T follicular helper cell (primary cell): ENCODE measurements around the gene PEAR1.

Experiments used
- DNase-seq: peaks from one replicate; pipeline ENCODE4 v3.0.0-alpha.2; 2020; ENCODE audit warnings: low read depth

PEAR1 gene

DNA sequence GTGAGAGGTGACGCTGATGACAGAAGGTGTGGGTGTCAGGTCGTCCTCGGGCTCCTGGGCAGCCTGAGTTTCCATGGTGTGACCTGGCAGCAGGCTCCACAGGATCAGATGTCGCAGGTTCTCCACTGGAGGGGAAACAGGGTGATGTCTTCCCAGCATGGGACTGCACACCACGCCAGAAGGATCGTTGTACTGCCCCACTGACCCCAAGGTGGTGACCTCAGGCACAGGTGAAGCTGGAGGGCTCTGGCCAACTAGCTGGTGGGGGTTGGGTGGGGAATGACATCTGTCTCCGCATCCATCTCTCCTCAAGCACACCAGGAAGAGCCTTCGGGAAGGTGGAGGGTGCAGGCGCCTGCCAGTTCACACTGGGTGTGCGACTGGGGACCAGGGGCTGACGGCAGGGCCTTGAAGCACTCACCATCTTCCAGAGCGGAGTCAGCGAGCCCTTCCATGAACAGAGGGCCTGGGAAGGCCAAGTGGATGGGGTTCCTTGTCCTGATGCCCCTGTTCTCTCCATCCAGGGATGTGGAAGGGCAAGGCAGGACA lies 46.3 kb downstream of the PEAR1 start:
- no peak for DNase-seq

DNA sequence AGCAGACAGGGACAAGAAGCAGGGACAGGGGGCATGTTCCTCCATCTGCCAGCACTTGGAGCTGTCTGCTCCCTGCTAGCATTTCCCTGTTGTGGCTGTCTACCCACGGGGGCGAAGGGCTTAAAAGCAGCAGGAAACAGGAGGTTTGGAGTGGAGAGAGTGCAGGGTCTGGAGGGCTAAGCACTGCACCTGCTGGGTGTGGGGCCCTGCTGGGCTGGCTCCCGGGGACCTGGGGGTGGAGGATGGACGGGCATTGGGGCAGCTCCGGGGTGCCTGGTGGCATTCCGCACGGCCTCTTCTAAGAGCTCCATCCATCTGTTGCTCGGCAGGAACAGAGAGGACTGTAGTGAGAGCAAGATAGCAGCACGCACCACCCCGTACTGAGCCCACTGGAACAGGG lies 48.2 kb downstream of the PEAR1 start:
- DNase-seq, result no peak

DNA sequence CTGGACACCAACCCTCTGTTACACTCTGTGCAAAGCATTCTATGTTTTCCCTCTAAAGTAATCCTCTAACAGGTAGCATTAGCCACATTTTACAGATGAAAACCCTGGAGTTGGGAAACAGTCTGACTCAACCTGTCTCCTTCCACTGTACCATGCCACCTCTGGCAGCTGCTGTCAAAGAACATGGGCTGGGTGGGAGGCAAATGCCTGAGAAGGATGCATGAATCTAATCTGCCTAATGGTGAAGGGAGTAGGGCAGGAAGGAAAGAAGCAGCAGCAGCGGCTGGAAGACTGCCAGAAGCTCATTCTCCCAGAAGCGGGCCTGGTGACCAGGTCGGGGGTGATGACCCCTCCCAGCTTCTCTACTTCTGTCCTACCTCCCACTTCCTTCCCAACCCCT lies 48.7 kb downstream of the PEAR1 start:
- no peak for DNase-seq

DNA sequence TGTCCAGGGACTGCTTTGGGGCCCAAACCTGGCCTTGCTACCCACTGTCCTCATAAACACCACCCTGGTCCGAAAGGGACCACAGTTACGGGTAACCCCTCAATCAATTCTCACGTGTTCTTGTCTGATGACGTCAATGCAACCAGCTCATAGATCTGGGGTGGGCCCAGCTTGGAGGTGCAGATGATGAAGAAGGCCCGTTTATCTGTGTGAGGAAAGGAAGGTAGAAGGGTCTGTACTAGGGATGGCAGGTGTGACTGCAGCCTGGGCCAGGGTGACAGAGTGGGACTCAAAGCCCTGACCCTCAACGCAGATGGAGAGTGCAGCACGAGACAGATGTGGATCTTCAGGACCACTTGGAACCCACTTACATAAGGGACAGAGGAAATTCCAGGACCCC lies 49.1 kb downstream of the PEAR1 start:
- no peak for DNase-seq

DNA sequence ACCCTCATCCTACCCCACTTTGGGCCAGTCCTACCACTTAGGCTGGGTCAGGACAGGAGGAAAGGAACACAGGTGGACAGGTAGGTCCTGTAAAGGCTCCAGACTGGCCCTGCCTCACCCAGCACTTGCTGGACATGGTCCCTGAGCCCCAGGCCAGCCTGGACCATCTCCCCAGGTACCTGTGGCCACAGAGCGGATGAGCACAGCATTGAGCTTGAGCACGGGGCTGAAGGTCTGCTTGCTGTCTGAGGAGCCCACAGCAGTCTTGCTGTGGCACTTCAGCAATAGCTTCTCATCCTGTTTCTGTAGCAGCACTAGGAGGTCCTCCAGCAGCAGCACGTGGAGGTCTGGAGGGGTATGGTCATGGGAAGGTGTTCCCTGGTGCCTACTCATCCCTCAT lies 50.2 kb downstream of the PEAR1 start:
- no peak for DNase-seq

DNA sequence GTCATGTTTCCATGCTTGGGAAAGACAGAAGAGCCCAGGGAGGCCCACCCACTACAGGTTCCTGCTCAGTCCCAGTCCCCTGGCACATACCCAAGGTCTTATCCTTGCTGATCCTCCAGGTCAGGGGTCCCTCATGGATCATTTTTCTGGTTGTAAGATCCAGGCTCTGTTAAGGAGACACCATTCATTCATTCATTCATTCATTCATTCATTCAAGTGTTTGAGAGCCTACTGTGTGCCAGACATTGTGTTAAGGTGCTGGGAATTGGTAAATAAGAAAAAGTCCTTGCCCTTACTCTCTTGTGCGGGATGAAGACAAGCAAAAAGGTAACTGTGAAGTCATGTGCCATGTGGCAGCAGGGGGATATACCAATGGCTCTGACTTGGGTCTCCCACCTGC lies 50.8 kb downstream of the PEAR1 start:
- DNase-seq, result no peak

DNA sequence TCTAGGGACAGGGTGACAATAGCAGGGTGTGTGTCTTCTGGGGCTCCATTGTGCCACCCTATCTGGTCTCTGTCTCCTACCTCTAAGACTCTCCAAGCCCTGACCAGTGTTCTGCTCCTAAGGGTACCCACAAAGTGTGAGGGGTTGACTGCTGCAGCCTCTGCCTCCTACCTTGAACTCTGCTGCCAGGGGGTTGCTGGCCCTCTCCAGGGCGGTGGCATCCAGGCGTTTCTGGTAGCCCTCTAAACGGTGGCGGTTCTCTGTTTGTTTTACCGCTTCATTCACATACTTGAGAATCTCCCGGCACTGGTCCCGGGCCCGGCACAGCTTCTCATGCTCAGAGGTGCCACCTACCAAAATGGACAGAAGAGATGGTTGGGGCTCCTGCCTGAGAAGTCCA lies 51.3 kb downstream of the PEAR1 start:
- DNase-seq, result no peak

DNA sequence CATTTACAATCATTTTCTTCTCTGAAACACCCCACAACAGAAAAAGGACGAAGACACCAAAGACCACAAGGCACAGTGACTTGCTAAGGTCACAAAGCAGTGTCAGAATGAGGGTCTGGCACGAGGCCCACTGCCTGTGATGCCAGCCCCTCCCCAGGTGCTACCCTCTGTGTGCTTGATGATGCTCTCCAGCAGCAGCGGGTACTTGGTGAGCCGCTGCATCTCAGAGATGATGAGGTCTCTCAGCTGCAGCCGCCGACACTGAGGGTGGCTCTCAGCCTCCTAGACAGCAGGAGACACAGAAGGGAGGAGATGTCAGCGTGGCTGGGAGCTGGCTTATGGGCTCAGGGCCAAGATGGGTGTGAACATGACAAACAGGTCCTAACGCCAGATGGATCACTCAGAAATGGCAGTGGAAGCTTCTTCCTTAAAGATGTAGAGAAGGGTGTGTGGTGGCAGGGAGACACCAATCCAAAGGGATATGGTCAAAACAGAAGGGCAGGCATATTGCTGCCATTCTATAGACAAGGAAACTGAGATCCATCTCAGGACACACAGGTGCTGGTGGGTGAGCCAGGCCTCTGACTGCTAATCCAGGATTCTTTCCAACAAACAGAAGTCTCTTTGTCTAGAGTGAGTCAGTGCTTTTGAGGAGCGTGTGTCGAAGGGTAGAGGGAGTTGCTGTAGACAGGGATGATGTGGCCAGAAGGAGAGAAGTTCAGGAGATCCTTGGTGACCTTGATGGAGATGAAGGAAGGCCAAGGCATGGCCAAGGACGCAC lies 52.6 kb downstream of the PEAR1 start:
- DNase-seq, result no peak

DNA sequence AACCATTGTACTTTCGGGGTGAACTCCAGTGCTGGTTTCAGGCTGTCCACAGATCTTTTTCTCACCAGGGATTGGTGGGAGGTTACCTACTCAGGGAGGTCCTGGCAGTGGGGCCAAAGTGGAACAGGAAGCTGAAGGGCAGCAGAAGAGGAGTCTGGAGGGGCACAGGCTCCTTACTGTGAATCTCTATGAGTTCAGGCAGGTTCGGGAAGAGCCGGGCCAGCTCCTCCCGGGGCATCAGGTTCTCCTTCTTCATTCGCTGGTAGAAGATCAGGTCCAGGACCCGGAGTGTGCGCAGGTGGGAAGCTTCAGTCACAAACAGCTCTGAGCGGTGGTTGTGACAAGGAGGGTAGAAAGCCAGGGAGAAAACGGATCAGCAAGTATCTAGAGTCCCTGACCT lies 53.6 kb downstream of the PEAR1 start:
- no peak for DNase-seq

DNA sequence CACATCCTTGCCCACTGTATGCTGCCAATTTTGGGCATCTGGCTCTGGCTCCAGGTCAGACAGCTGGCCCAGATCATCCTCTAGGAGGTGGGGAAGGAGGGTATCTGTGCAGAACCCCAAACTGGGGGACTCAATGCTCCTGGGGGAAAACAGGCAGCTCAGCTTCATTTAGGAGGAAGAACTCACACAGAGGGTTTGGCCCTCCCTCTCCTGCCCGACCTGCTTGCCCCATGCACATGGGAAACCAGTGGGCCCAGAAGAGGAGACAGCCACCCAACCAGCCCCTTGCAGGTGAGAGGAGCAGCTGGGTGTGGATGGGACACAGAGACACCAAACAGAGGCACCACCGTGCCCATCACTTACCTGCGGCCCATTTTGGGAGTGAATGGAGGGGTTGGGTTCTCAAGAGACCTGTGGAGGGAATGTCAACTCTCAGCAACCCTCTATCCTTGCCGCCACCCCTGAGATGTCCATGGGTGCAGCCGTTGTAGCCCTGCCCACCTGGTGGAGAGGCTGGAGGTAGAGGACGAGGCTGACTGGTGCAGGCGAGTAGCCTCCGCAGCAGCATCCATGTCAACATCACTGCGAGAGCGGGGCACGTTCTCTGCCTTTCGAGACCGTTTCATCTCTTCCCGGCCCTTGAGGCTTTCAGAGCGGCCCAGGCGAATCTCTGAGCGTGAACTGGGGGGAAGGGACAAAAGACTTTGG lies 54.5 kb downstream of the PEAR1 start:
- no peak for DNase-seq

DNA sequence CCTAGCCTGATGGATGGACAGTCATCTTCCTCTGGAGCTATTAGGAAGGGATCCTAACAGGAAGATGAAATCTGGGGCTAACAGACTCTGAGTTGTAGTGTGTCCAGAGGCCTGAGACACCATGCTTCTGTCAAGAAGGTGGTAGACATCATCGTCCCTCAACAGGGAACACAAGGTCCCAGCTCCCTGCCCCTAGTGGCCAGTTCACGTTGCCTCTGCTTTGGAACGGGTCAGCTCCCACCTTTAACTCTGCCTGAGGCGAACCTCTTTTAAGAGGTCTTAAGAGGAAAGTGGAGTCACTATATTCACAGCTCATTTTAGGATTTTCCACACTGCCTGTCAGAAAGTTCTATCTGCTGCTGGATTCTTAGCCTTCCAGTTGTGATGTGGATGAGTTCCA lies 55.2 kb downstream of the PEAR1 start:
- no peak for DNase-seq

DNA sequence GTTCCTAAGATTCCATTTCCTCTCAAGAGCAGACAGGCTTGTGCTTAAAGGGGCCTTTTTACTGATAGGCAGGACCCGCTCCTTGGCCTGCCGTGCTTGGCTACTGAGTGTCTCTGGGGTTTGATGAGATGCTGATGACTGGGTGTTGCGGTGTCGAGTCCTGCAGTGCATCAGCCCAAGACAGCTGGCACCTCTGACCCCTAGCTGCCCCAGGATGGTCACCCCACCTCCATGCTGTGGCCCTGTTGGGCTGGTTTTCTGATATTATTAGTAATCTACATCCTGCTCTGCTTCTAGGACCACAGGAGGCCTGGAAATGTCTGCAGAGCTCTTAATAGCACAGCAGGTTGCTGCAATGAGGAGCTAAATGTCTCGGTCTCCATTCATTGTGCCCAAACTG lies 55.6 kb downstream of the PEAR1 start:
- DNase-seq, result no peak

DNA sequence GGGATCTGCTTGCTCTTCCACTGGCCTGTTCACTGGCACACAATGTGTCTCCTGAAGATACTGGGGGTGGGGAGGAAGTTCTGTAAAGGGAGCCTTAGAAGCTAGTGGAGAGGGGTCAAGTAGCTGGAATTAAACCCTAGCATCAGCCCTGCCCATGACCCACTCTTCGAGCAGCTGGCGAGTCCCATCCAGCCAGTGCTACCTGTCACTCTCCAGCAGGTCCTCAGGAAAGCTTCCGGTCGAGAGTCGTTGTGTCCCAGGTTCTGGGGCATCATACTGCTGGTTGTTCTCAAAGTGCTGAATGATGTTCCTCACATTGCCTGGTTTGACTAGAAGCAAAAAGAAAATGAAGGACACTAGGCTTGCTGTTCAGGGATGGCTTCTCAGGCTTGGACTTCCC lies 57.9 kb downstream of the PEAR1 start:
- DNase-seq, result no peak

DNA sequence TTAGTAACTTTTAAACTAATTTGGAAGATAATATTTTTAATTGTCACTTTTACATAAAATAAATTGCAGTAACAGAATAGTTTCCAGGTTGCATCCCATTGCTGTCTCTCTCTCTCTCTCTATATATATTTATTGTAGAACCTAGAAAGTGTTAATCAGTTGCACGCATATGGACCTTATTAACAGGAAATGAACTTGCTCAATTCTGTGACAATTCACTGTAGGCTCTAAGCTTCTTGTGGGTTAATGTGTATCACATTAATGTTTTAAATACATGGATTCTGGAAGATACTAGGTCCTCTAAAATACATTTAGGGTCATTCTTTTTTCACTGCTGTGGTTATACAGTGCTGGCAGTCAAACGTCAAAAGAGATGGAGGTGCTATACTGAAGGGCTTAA lies 60.1 kb downstream of the PEAR1 start:
- DNase-seq, result no peak

DNA sequence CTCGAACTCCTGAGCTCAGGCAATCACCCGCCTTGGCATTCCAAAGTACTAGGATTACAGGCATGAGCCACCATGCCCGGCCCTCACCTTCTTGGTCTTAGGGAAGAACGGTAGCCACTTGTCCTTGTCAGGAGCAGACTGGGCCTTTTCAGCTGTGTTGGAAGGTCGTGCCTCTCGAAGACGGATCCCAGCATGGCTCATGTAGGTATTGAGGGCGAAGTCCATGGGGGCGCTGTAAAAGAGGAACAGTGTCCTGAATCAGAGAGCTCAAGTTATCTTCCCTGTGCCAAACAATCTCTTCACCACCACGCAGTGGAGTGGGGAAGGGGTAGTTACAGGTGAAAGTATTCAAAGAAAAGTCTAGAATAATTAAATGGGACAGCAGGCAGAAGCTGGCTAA lies 62.8 kb downstream of the PEAR1 start:
- no peak for DNase-seq

DNA sequence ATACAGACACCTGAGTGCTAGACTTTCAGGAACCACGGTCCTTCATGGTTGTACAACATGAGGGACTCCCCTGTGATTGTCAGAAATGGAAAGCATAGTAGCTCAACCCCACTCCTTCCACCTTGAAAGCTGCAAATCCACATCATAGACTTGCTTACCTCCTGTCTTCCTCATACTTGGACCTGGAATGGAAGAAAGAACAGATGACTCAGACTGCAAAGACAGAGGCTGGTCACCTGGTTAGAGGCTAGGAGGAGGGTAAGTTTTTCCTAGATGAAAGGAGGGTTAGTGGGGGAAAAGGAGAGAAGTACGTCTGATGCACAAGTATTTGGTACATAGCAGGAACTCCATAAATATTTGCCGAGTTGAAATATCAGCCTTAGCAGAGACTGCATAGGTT lies 64.1 kb downstream of the PEAR1 start:
- no peak for DNase-seq

DNA sequence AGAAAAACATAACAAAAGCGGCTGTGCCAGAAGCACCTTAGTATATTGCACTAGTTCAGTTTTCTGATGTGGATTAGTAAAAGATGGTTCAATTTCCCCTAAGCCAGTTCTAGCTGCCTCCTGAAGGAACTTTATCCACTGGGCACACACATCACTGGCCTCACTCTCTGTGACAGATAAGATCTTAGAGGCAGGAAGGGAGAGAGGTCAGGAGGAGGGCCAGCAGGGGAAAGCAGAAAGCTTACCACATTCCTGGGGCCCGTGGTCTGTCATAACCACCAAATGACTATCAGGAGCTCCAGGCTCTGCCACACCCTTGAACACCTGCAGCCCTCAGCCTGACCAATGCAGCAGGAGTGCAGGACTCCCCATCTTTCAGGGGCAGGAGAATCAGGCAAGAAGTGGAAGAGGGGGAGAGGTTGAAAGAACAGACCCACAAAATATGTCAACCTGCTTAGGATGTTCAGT lies 64.8 kb downstream of the PEAR1 start:
- no peak for DNase-seq

DNA sequence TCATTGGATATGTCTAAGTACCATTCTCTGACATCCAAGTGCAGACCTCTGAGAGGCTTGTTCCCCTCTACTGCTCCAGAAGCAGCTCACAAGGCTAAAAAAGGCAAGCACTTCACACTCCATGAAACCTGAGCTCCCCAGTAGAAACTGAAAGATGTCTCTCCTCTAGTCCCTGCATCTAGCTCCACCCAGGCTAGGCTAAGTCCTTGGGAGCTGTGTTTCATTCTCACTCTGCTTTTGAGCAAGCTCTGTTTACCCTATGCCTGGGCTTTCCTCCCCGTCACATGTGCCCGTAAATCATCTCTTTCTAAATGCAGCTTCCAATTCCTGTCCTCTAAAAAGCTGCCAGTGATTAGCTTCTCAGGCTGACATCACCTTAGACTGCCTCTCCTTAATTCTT lies 65.9 kb downstream of the PEAR1 start:
- DNase-seq, result no peak

DNA sequence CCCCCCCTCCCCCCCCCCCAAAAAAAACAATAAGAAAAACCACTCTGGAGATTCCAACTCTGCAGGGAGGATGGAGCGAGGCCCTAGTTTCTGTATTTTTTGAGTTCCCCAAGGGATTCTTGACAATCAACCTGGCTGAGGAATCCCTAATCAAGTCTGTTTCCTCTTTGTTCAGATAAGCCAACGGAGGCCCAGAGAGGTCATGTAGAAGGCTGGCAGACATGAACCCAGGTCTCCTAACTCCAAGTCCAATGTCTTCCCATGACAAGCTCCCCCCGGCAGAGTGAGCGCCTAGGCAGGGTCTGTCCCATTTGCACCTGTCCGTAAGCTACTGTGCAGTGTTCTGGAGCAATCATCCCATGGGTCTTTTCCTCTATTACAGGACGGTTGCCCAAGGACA lies 66.4 kb downstream of the PEAR1 start:
- DNase-seq, result no peak

DNA sequence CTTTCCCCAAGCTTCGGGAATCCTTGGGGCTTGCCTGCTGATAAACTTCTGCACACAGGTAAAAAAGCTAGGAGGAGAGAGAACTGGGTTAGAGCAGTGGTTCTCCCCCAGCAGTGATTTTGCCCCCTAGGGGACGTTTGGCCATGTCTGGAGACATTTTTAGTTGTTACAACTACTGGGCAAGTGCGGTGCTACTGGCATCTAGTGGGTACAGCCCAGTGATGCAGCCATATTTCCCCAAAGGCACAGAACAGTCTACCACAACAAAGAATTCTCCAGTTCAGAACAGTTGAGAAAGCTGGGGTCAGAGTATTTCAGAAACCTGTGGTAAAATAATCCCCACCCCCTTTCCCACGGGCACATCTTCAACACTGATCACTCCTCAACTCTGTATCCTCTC lies 68.2 kb downstream of the PEAR1 start:
- DNase-seq, result peak; percentile 12

DNA sequence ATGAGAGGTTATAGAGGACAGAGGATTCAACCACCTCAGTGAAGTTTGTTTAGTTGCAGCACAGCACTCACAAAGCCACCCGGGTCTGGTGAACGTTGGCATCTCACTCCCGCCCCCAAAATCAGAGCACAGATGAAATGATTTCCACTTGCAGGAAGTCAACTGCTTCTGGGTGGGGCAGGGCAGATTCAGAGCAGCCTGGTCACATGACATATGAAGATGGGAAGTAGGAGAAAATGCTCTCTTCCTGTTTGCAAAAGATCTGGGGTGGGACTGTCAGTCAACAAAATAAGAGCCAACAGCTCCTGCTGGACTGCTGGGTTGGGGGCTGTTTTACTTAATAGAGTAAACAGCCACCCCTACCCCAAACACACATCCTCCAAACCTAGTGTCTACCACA lies 70.1 kb downstream of the PEAR1 start:
- peak; percentile 18 for DNase-seq

DNA sequence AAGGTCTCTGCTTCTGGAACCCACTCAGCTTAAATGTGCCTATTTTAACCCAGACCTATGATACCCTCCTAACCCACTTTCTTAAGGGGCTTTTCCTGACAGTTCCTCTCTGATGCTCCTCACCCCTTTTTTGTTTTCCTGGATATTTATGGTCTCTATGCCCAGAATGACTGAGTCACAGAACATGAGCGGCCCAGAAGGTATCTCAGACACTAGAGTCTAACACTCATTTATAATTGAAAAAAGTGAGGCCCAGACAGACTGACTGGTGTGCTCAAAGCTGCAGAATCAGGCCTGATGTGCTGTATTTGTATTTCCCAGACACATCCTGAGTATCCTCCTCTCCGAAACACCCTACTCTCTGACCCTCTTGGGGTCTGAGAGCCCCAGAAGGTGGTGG lies 70.9 kb downstream of the PEAR1 start:
- DNase-seq, result no peak
